HepG2 (cell line): Measurements from ENCODE around the gene PARK7. TPM values are rescaled to one million over a fixed set of nuclear protein-coding genes. Genes with fewer than 3 reads are reported as not detected.

Experiments
- ARHGAP35 ChIP-seq: sonication (generic); formaldehyde crosslinking; IDR thresholded peaks from 2 replicates; pipeline ENCODE4 v1.9.0; 2022; ENCODE audit warnings: mild to moderate bottlenecking, inconsistent platforms, moderate library complexity, missing genetic modification reagents, borderline replicate concordance
- ASH2L ChIP-seq: fragments of 300-600, 200-600 bp; sonication (generic); IDR thresholded peaks from 2 replicates; pipeline ENCODE4 v1.7.0; 2017; ENCODE audit warnings: low read depth, mild to moderate bottlenecking, moderate library complexity, mixed read lengths, low read length; ENCODE audit not compliant: insufficient read length
- ATF7 ChIP-seq, 2 experiments: fragments of 450-650 bp in 1 of 2; sonication (generic) in 1 of 2; formaldehyde crosslinking in 1 of 2; IDR thresholded peaks; 2 replicates each; pipeline versions ENCODE4 v1.4.0 to v1.6.1; 2016 to 2020; ENCODE audit warnings: antibody characterized with exemption in 1 of 2, mild to moderate bottlenecking in 1 of 2, missing genetic modification reagents in 1 of 2
- EED ChIP-seq: sonication (generic); formaldehyde crosslinking; IDR thresholded peaks from 2 replicates; pipeline ENCODE4 v1.5.0; 2020; ENCODE audit warnings: mild to moderate bottlenecking, missing genetic modification reagents
- GATAD2A ChIP-seq: IDR thresholded peaks from 2 replicates; pipeline ENCODE4 v1.6.1; 2016
- HMG20B ChIP-seq: conservative IDR thresholded peaks from 2 replicates; pipeline ENCODE4 v1.6.1; 2016; ENCODE audit warnings: missing genetic modification reagents, missing compliant biosample characterization
- LCORL ChIP-seq, 2 experiments: fragments of 450-650 bp in 1 of 2; sonication (generic) in 1 of 2; formaldehyde crosslinking in 1 of 2; IDR thresholded peaks; 2 replicates each; pipeline versions ENCODE4 v1.5.0 to v1.6.1; 2017 to 2020; ENCODE audit warnings: antibody characterized with exemption in 1 of 2, missing genetic modification reagents in 1 of 2
- MEIS1 ChIP-seq: sonication (generic); formaldehyde crosslinking; IDR thresholded peaks from 2 replicates; pipeline ENCODE4 v1.9.0; 2021; ENCODE audit warnings: mild to moderate bottlenecking, missing genetic modification reagents, moderate library complexity, borderline replicate concordance
- POLR2AphosphoS5 ChIP-seq: IDR thresholded peaks from 2 replicates; pipeline ENCODE4 v1.6.1; 2012; ENCODE audit warnings: low read depth, low read length
- RBAK ChIP-seq: sonication (generic); formaldehyde crosslinking; IDR thresholded peaks from 2 replicates; pipeline ENCODE4 v1.5.1; 2020; ENCODE audit warnings: mild to moderate bottlenecking, missing genetic modification reagents
- SIN3B ChIP-seq: fragments of 150-350 bp; IDR thresholded peaks from 2 replicates; pipeline ENCODE4 v1.6.1; 2014; ENCODE audit warnings: low read length
- SMARCC2 ChIP-seq: fragments of 450-650 bp; IDR thresholded peaks from 2 replicates; pipeline ENCODE4 v1.6.1; 2017; ENCODE audit warnings: antibody characterized with exemption, mild to moderate bottlenecking
- TMF1 ChIP-seq: sonication (generic); formaldehyde crosslinking; IDR thresholded peaks from 2 replicates; pipeline ENCODE4 v1.8.1; 2022; ENCODE audit warnings: low read depth, missing genetic modification reagents
- ZNF143 ChIP-seq: sonication (generic); formaldehyde crosslinking; IDR thresholded peaks from 2 replicates; pipeline ENCODE4 v1.4.0; 2020; ENCODE audit warnings: missing genetic modification reagents
- ZNF274 ChIP-seq: sonication (generic); formaldehyde crosslinking; IDR thresholded peaks from 2 replicates; pipeline ENCODE4 v1.5.1; 2020; ENCODE audit warnings: mild to moderate bottlenecking, missing genetic modification reagents
- ZNF510 ChIP-seq: sonication (generic); formaldehyde crosslinking; IDR thresholded peaks from 2 replicates; pipeline ENCODE4 v1.4.0; 2020; ENCODE audit warnings: low read depth, mild to moderate bottlenecking, missing genetic modification reagents
- ZNF562 ChIP-seq: sonication (generic); formaldehyde crosslinking; IDR thresholded peaks from 2 replicates; pipeline ENCODE4 v1.8.0; 2022; ENCODE audit warnings: missing genetic modification reagents, borderline replicate concordance
- ZNF577 ChIP-seq: sonication (generic); formaldehyde crosslinking; IDR thresholded peaks from 2 replicates; pipeline ENCODE4 v1.4.0; 2020; ENCODE audit warnings: mild to moderate bottlenecking, low read depth, missing genetic modification reagents, borderline replicate concordance
- ZNF780A ChIP-seq: sonication (generic); formaldehyde crosslinking; IDR thresholded peaks from 2 replicates; pipeline ENCODE4 v1.8.0; 2022; ENCODE audit warnings: mild to moderate bottlenecking, missing genetic modification reagents, moderate library complexity
- ZNF850 ChIP-seq: sonication (generic); formaldehyde crosslinking; conservative IDR thresholded peaks from 2 replicates; pipeline ENCODE4 v1.9.0; 2021; ENCODE audit warnings: mild to moderate bottlenecking, missing genetic modification reagents
- ZSCAN29 ChIP-seq: sonication (generic); formaldehyde crosslinking; conservative IDR thresholded peaks from 2 replicates; pipeline ENCODE4 v1.4.0; 2020; ENCODE audit warnings: mild to moderate bottlenecking, missing genetic modification reagents
- polyA plus RNA-seq, 8 experiments: library from polyadenylated mRNA; depleted of rRNA in 3 of 8; stranded (reverse) in 7 of 8; unstranded in 1 of 8; fragments of >200 nt; fragmentation: Illumina TruSeq in 4 of 8; extraction: Trizol in 4 of 8; gene quantifications; 2 replicates each; pipeline versions ENCODE4 v1.2.1 to v1.2.3, GENCODE V29; 2011 to 2016; ENCODE audit warnings: low read depth in 4 of 8, missing spikeins in 1 of 8, mixed read lengths in 1 of 8; ENCODE audit not compliant: insufficient read depth in 1 of 8
- total RNA-seq, 5 experiments: library from RNA; depleted of rRNA; stranded (reverse); fragments of >200 nt; fragmentation: Illumina TruSeq; extraction: Trizol; gene quantifications; 2 replicates each; pipeline ENCODE4 v1.2.3, GENCODE V29; 2016; ENCODE audit warnings: low read depth in 1 of 5
- TF ChIP-seq, protein P1 (sequence below): sonication (generic); formaldehyde crosslinking; IDR thresholded peaks from 2 replicates; pipeline ENCODE4 v1.5.0; 2020; ENCODE audit warnings: mild to moderate bottlenecking, low read depth, missing genetic modification reagents, borderline replicate concordance
- TF ChIP-seq, protein P2 (sequence below): sonication (generic); formaldehyde crosslinking; IDR thresholded peaks from 2 replicates; pipeline ENCODE4 v1.5.0; 2020; ENCODE audit warnings: mild to moderate bottlenecking, missing genetic modification reagents
- TF ChIP-seq, protein P3 (sequence below): sonication (generic); formaldehyde crosslinking; IDR thresholded peaks from 2 replicates; pipeline ENCODE4 v1.5.1; 2020; ENCODE audit warnings: mild to moderate bottlenecking, missing genetic modification reagents, moderate library complexity
- TF ChIP-seq, protein P4 (sequence below): sonication (generic); formaldehyde crosslinking; IDR thresholded peaks from 2 replicates; pipeline ENCODE4 v1.9.0; 2021; ENCODE audit warnings: missing genetic modification reagents, mild to moderate bottlenecking, borderline replicate concordance

PARK7 gene
- total and polyA plus RNA-seq, 2 of the 13 experiments (the other 11 are each of a cell fraction or from before 2014, with no cell fraction given), result 212 to 296 TPM

DNA sequence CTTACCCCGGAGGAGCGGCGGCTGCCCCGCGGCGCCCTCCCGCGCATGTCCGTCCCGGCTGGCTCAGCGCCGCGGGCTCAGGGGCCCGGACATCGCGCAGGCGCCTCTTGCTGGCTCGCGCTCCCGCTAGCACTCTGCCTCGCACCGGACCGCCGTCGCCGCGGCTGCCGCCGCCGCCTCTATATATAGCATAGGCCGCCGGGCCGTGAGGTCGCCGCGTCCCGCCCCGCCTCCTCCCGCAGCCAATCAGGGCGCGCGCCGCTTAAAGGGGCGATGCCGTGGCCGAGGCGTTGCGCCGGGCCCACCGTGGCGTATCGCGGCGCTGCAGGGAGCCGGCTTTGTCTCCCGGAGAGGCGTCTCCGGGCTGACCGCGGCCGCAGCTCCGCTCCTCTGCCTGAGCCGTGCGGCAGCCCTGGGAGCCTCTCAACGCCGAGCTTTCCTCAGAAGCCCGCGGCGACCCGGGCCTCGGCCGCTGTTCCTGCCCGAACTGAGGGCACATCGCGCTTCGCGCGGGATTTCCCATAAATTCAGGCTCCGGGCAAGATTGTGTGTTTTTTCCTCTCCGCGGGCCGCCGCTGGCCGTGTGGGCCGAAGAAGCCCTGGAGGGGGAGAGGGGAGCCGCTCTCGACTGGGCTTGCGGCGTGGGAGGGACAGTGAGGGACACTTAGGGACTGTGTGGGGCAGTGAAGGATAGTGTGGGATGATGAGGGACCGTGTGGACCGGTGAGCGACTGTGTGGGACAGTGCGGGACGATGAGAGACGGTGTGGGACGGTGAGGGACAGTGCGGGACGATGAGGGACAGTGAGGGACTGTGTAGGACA is 64.9 kb downstream of the PARK7 start, which contains the start of gene ERRFI1 (continued):
- TF ChIP-seq ASH2L (peak; percentile 60), ZNF274 (CRISPR knock-in tag) (no peak; the same call in 1 of the 2 replicates), ZNF780A (CRISPR knock-in tag) (peak; percentile 89), LCORL (IDR thresholded peaks at IDR 0.05) (no peak), LCORL (CRISPR knock-in tag; IDR thresholded peaks at IDR 0.05) (no peak), SMARCC2 (no peak), HMG20B (CRISPR knock-in tag) (no peak), ZNF562 (peak; percentile 43; the same call in 1 of the 2 replicates), ATF7 (IDR thresholded peaks at IDR 0.05) (no peak), ATF7 (CRISPR knock-in tag; IDR thresholded peaks at IDR 0.05) (0 out of 2 replicates have a peak, but pooled peaks have one; percentile 11), ZNF850 (CRISPR knock-in tag) (peak; percentile 82; the same call in 1 of the 2 replicates), MEIS1 (peak; percentile 82; the same call in 1 of the 2 replicates), RBAK (no peak), ZSCAN29 (CRISPR knock-in tag) (peak; percentile 73; the same call in 1 of the 2 replicates), EED (peak; percentile 84; the same call in 1 of the 2 replicates), ZNF510 (CRISPR knock-in tag) (no peak; the same call in 1 of the 2 replicates), ZNF143 (peak; percentile 44), TMF1 (CRISPR knock-in tag) (no peak; the same call in 1 of the 2 replicates), GATAD2A (CRISPR knock-in tag) (no peak), ZNF577 (no peak), SIN3B (peak; percentile 6), POLR2AphosphoS5 (peak; percentile 89), ARHGAP35 (no peak; the same call in 1 of the 2 replicates)
- TF ChIP-seq, protein P1, sequence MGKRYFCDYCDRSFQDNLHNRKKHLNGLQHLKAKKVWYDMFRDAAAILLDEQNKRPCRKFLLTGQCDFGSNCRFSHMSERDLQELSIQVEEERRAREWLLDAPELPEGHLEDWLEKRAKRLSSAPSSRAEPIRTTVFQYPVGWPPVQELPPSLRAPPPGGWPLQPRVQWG (CRISPR knock-in tag), result no peak
- TF ChIP-seq, protein P2, sequence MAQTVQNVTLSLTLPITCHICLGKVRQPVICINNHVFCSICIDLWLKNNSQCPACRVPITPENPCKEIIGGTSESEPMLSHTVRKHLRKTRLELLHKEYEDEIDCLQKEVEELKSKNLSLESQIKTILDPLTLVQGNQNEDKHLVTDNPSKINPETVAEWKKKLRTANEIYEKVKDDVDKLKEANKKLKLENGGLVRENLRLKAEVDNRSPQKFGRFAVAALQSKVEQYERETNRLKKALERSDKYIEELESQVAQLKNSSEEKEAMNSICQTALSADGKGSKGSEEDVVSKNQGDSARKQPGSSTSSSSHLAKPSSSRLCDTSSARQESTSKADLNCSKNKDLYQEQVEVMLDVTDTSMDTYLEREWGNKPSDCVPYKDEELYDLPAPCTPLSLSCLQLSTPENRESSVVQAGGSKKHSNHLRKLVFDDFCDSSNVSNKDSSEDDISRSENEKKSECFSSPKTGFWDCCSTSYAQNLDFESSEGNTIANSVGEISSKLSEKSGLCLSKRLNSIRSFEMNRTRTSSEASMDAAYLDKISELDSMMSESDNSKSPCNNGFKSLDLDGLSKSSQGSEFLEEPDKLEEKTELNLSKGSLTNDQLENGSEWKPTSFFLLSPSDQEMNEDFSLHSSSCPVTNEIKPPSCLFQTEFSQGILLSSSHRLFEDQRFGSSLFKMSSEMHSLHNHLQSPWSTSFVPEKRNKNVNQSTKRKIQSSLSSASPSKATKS, result no peak
- TF ChIP-seq, protein P3, sequence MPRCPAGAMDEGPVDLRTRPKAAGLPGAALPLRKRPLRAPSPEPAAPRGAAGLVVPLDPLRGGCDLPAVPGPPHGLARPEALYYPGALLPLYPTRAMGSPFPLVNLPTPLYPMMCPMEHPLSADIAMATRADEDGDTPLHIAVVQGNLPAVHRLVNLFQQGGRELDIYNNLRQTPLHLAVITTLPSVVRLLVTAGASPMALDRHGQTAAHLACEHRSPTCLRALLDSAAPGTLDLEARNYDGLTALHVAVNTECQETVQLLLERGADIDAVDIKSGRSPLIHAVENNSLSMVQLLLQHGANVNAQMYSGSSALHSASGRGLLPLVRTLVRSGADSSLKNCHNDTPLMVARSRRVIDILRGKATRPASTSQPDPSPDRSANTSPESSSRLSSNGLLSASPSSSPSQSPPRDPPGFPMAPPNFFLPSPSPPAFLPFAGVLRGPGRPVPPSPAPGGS (CRISPR knock-in tag), result peak; percentile 87; the same call in 1 of the 2 replicates
- TF ChIP-seq, protein P4, sequence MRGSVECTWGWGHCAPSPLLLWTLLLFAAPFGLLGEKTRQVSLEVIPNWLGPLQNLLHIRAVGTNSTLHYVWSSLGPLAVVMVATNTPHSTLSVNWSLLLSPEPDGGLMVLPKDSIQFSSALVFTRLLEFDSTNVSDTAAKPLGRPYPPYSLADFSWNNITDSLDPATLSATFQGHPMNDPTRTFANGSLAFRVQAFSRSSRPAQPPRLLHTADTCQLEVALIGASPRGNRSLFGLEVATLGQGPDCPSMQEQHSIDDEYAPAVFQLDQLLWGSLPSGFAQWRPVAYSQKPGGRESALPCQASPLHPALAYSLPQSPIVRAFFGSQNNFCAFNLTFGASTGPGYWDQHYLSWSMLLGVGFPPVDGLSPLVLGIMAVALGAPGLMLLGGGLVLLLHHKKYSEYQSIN, result no peak
